Liver (tissue), 9 donors: ENCODE data around the gene SCN2B. TPM values are rescaled to one million over a fixed set of nuclear protein-coding genes. Genes with fewer than 3 reads are reported as not detected.
"Not testable (repeated sequence)": the region's sequence is repeated elsewhere in the genome, so short reads cannot be mapped to it uniquely, and the experiment has no call there.

Experiments
- DNase-seq: peaks from one replicate; pipeline ENCODE4 v3.0.0-alpha.2; 2017; ENCODE audit warnings: low spot score
- H3K27ac ChIP-seq, 2 donors: one replicate each; pipeline ENCODE4 v1.7.0; 2013; ENCODE audit warnings: inconsistent platforms in 2 of 2, low read length in 2 of 2, control low read depth in 1 of 2, low read depth in 1 of 2, mild to moderate bottlenecking in 1 of 2
- H3K27me3 ChIP-seq, 4 donors: one replicate each; pipeline versions ENCODE4 v1.6.1 to v1.7.0; 2013; ENCODE audit warnings: low read length in 3 of 4, inconsistent platforms in 1 of 4, mild to moderate bottlenecking in 1 of 4, moderate library complexity in 1 of 4; ENCODE audit not compliant: control insufficient read depth in 4 of 4, insufficient read depth in 4 of 4
- H3K36me3 ChIP-seq, 4 donors: one replicate each; pipeline versions ENCODE4 v1.6.1 to v1.7.0; 2013; ENCODE audit warnings: low read length in 3 of 4, mild to moderate bottlenecking in 3 of 4, low read depth in 1 of 4, moderate library complexity in 1 of 4; ENCODE audit not compliant: control insufficient read depth in 4 of 4, insufficient read depth in 3 of 4
- H3K4me1 ChIP-seq, 4 donors: one replicate each; pipeline versions ENCODE4 v1.6.1 to v1.7.0; 2013; ENCODE audit warnings: low read length in 3 of 4, mild to moderate bottlenecking in 3 of 4, moderate library complexity in 1 of 4; ENCODE audit not compliant: control insufficient read depth in 4 of 4, insufficient read depth in 4 of 4
- H3K4me3 ChIP-seq, 3 donors: one replicate each; pipeline versions ENCODE4 v1.6.1 to v1.7.0; 2013; ENCODE audit warnings: low read length in 3 of 3, control low read depth in 1 of 3, low read depth in 1 of 3, mild to moderate bottlenecking in 1 of 3
- H3K9ac ChIP-seq, 2 donors: one replicate each; pipeline ENCODE4 v1.7.0; 2013; ENCODE audit warnings: low read length in 2 of 2, mild to moderate bottlenecking in 2 of 2, moderate library complexity in 2 of 2, control low read depth in 1 of 2, low read depth in 1 of 2
- H3K9me3 ChIP-seq, 4 donors: one replicate each; pipeline versions ENCODE4 v1.6.1 to v1.7.0; 2013; ENCODE audit warnings: low read length in 3 of 4; ENCODE audit not compliant: control insufficient read depth in 4 of 4
- FOXA2 ChIP-seq: IDR thresholded peaks from 2 replicates; pipeline ENCODE4 v1.6.1; 2016; ENCODE audit warnings: antibody characterized with exemption
- GABPA ChIP-seq, 2 donors: IDR thresholded peaks in 1 of 2; conservative IDR thresholded peaks in 1 of 2; 2 replicates each; pipeline ENCODE4 v1.6.1; 2016; ENCODE audit warnings: antibody characterized with exemption in 2 of 2, mild to moderate bottlenecking in 1 of 2, moderate library complexity in 1 of 2
- HNF4A ChIP-seq, 2 donors: conservative IDR thresholded peaks; 2 replicates each; pipeline ENCODE4 v1.6.1; 2016; ENCODE audit warnings: antibody characterized with exemption in 2 of 2, mild to moderate bottlenecking in 2 of 2
- HNF4G ChIP-seq: IDR thresholded peaks from 2 replicates; pipeline ENCODE4 v1.6.1; 2016; ENCODE audit warnings: antibody characterized with exemption
- RAD21 ChIP-seq, 2 donors: IDR thresholded peaks; 2 replicates each; pipeline ENCODE4 v1.6.1; 2016; ENCODE audit warnings: antibody characterized with exemption in 2 of 2, mild to moderate bottlenecking in 2 of 2
- REST ChIP-seq: IDR thresholded peaks from 2 replicates; pipeline ENCODE4 v1.6.1; 2016; ENCODE audit warnings: antibody characterized with exemption, mild to moderate bottlenecking
- RXRA ChIP-seq, 2 donors: IDR thresholded peaks; 2 replicates each; pipeline ENCODE4 v1.6.1; 2017 to 2018; ENCODE audit warnings: antibody characterized with exemption in 2 of 2, mild to moderate bottlenecking in 1 of 2
- SP1 ChIP-seq: IDR thresholded peaks from 2 replicates; pipeline ENCODE4 v1.6.1; 2018; ENCODE audit warnings: antibody characterized with exemption, mild to moderate bottlenecking
- YY1 ChIP-seq: IDR thresholded peaks from 2 replicates; pipeline ENCODE4 v1.6.1; 2016; ENCODE audit warnings: antibody characterized with exemption, mild to moderate bottlenecking
- WGBS: extraction: QIAGEN DNeasy Blood & Tissue Kit; methylation state at CpG from one replicate; pipeline ENCODE4 v1.1.7; 2013; 5-methylcytosine and 5-hydroxymethylcytosine counted together
- polyA plus RNA-seq, 2 donors: library from polyadenylated mRNA; stranded (reverse) in 1 of 2; unstranded in 1 of 2; fragments of 200-250 nt in 1 of 2; fragments of >200 nt in 1 of 2; fragmentation: Nextera tagmentation in 1 of 2; extraction: Ambion mirVana in 1 of 2; gene quantifications; one replicate each; pipeline versions ENCODE4 v1.2.1 to v1.2.3, GENCODE V29; 2013 to 2015
- total RNA-seq, 2 donors: library from RNA; depleted of rRNA; stranded (reverse); fragments of >200 nt; gene quantifications; one replicate each; pipeline ENCODE4 v1.2.3, GENCODE V29; 2014
- donor health status: healthy.
- donor health status: healthy.
- donor health status: healthy.
- donor health status: healthy.
- donor health status: healthy.

SCN2B gene
- total and polyA plus RNA-seq, 4 donors: 0.01 to 0.05 TPM; not detected in 2

GRCh38 chr11:118193910-118194566 is 17.6 kb upstream of the SCN2B start:
- DNase-seq: no peak
- peaks cover 13 to 34% (median 24%) of the 10 kb centered on the region in 4 donors for H3K4me1 ChIP-seq
- no peaks in the 10 kb centered on the region for H3K36me3 ChIP-seq
- 72% methylated on average over 6 of the region's 6 CpGs for WGBS
- TF ChIP-seq HNF4G (no peak), GABPA (IDR thresholded peaks at IDR 0.05 in 1 of 2, conservative IDR thresholded peaks at IDR 0.05 in 1 of 2) (no peak), RAD21 (IDR thresholded peaks at IDR 0.05) (no peak), FOXA2 (no peak), SP1 (no peak)
- peaks cover 0 to 2% (median 0%) of the 10 kb centered on the region in 4 donors for H3K9me3 ChIP-seq
- no peak overlapping the region for H3K4me3 ChIP-seq
- no peak overlapping the region for H3K9ac ChIP-seq
- H3K27me3 ChIP-seq: no peaks in the 10 kb centered on the region
- H3K27ac ChIP-seq: peak overlapping the region in 1 of 2 donors; percentile 81

- not testable (repeated sequence) for DNase-seq, H3K9me3 ChIP-seq, H3K36me3 ChIP-seq
Measured at GRCh38 chr11:118192817-118193216, 16.4 kb upstream of the SCN2B start.

GRCh38 chr11:118190942-118191506 is 14.6 kb upstream of the SCN2B start:
- DNase-seq, H3K27ac ChIP-seq: not testable (repeated sequence)
- WGBS: 31% methylated on average over 2 of the region's 2 CpGs

More at GRCh38 chr11:118192817-118193216, 16.4 kb upstream of the SCN2B start:
- not testable (repeated sequence) for H3K27ac ChIP-seq, H3K9ac ChIP-seq, H3K4me3 ChIP-seq, H3K27me3 ChIP-seq
- WGBS: 92% methylated on average over 5 of the region's 5 CpGs
- peaks cover 10 to 26% (median 19%) of the 10 kb centered on the region in 4 donors for H3K4me1 ChIP-seq

GRCh38 chr11:118186346-118187107 is 10.1 kb upstream of the SCN2B start:
- TF ChIP-seq SP1 (peak; percentile 30), YY1 (no peak), HNF4G (peak; percentile 25), REST (no peak), RAD21 (IDR thresholded peaks at IDR 0.05) (peak in 1 of 2 donors; percentile 33), HNF4A (conservative IDR thresholded peaks at IDR 0.05) (peak; percentile 41 to 72)
- Histone ChIP-seq H3K4me1 (peaks cover 1 to 10% (median 6%) of the 10 kb centered on the region in 4 donors), H3K27ac (no peak overlapping the region), H3K9ac (no peak overlapping the region), H3K36me3 (no peaks in the 10 kb centered on the region), H3K4me3 (no peak overlapping the region), H3K27me3 (no peaks in the 10 kb centered on the region), H3K9me3 (peaks cover 0 to 2% (median 0%) of the 10 kb centered on the region in 4 donors)
- no peak for DNase-seq
- 30% methylated on average over 6 of the region's 6 CpGs for WGBS

More at GRCh38 chr11:118190942-118191506, 14.6 kb upstream of the SCN2B start:
- H3K4me3 ChIP-seq, H3K27me3 ChIP-seq, H3K9ac ChIP-seq, H3K36me3 ChIP-seq, H3K9me3 ChIP-seq: not testable (repeated sequence)
- TF ChIP-seq SP1 (peak; percentile 23), HNF4A (conservative IDR thresholded peaks at IDR 0.05) (peak; percentile 52 to 56), RXRA (IDR thresholded peaks at IDR 0.05) (peak in 1 of 2 donors; percentile 58)
- peaks cover 12 to 26% (median 25%) of the 10 kb centered on the region in 4 donors for H3K4me1 ChIP-seq
